Astrocyte (in vitro differentiated cells and primary cell): ENCODE results near the gene CFAP99.

ENCODE experiments used
- CTCF ChIP-seq: IDR thresholded peaks from 2 replicates; pipeline ENCODE4 v1.5.1; 2011; ENCODE audit warnings: low read depth, mild to moderate bottlenecking, inconsistent platforms, low read length, moderate library complexity; ENCODE audit not compliant: insufficient read depth
- EZH2 ChIP-seq: IDR thresholded peaks from 2 replicates; pipeline ENCODE4 v1.6.1; 2012; ENCODE audit warnings: mild to moderate bottlenecking, low read length, inconsistent platforms; ENCODE audit not compliant: insufficient read depth

- TF ChIP-seq EZH2 (no peak), CTCF (no peak)
Measured at GRCh38 chr4:2480649-2481048, 61.9 kb downstream of the CFAP99 start.
